ENCODE data around the gene JAK3.
"Not testable (repeated sequence)": the region's sequence is repeated elsewhere in the genome, so short reads cannot be mapped to it uniquely, and the experiment has no call there.

Gene JAK3

GRCh38 chr19:17847538-17848366 lies at the start of gene JAK3:
JAK3 (minus strand) TSS chr19:17847982; CDS start chr19:17844417, 3,565 bp downstream.
- no peak for DNase-seq (ENCODE audit: low read depth, low spot score)

GRCh38 chr19:17893766-17894165 lies 46.0 kb upstream of the JAK3 start:
- no peak for DNase-seq (ENCODE audit: low read depth, low spot score)

GRCh38 chr19:17889609-17890214 lies 41.9 kb upstream of the JAK3 start:
- DNase-seq (ENCODE audit: low read depth, low spot score), result no peak

GRCh38 chr19:17888260-17888659 lies 40.5 kb upstream of the JAK3 start:
- no peak for DNase-seq (ENCODE audit: low read depth, low spot score)

- DNase-seq (ENCODE audit: low read depth, low spot score), result not testable (repeated sequence)
These were observed 39.4 kb upstream of the JAK3 start for GRCh38 chr19:17887221-17887620.

- no peak for DNase-seq (ENCODE audit: low read depth, low spot score)
These were observed 38.7 kb upstream of the JAK3 start for GRCh38 chr19:17886515-17886914.

- no peak for DNase-seq (ENCODE audit: low read depth, low spot score)
These were observed 36.0 kb upstream of the JAK3 start for GRCh38 chr19:17883627-17884410.

- no peak for DNase-seq (ENCODE audit: low read depth, low spot score)
These were observed 33.9 kb upstream of the JAK3 start for GRCh38 chr19:17881701-17882100.

GRCh38 chr19:17879466-17879865 lies 31.7 kb upstream of the JAK3 start:
- DNase-seq (ENCODE audit: low read depth, low spot score), result no peak

- no peak for DNase-seq (ENCODE audit: low read depth, low spot score)
These were observed 29.9 kb upstream of the JAK3 start for GRCh38 chr19:17877696-17878095.

GRCh38 chr19:17874758-17875135 lies 27.0 kb upstream of the JAK3 start:
- DNase-seq (ENCODE audit: low read depth, low spot score), result no peak

GRCh38 chr19:17873786-17874757 lies 26.3 kb upstream of the JAK3 start:
- no peak for DNase-seq (ENCODE audit: low read depth, low spot score)

- no peak for DNase-seq (ENCODE audit: low read depth, low spot score)
These were observed 24.6 kb upstream of the JAK3 start for GRCh38 chr19:17872251-17873001.

- DNase-seq (ENCODE audit: low read depth, low spot score), result no peak
These were observed 24.1 kb upstream of the JAK3 start, which contains the start of gene SLC5A5 for GRCh38 chr19:17871878-17872250. SLC5A5 (plus strand) TSS chr19:17871945; CDS start chr19:17872320, 375 bp downstream.

- DNase-seq (ENCODE audit: low read depth, low spot score), result no peak
These were observed 23.5 kb upstream of the JAK3 start for GRCh38 chr19:17871032-17871877.

GRCh38 chr19:17869114-17869608 lies 21.4 kb upstream of the JAK3 start:
- no peak for DNase-seq (ENCODE audit: low read depth, low spot score)

GRCh38 chr19:17868669-17869068 lies 20.9 kb upstream of the JAK3 start:
- DNase-seq (ENCODE audit: low read depth, low spot score), result no peak

- no peak for DNase-seq (ENCODE audit: low read depth, low spot score)
These were observed 19.2 kb upstream of the JAK3 start for GRCh38 chr19:17866964-17867486.

Measured in iPS DF 19.7 (cell line).